SK-N-DZ (cell line): ENCODE data around the gene GSTT4.
"Not testable (repeated sequence)": the region's sequence is repeated elsewhere in the genome, so short reads cannot be mapped to it uniquely, and the experiment has no call there.

ENCODE experiments used
- DNase-seq: peaks from one replicate; pipeline ENCODE4 v3.0.0-alpha.2; 2015; ENCODE audit warnings: low spot score

Gene GSTT4

GRCh38 chr22:24025475-24025874, 20.2 kb upstream of the GSTT4 start:
- no peak for DNase-seq

GRCh38 chr22:24024354-24024753, 19.1 kb upstream of the GSTT4 start:
- DNase-seq, result no peak

- DNase-seq, result no peak
These were observed 18.0 kb upstream of the GSTT4 start for GRCh38 chr22:24023204-24023789.

- DNase-seq, result no peak
These were observed 16.1 kb upstream of the GSTT4 start for GRCh38 chr22:24021304-24021703.

GRCh38 chr22:24016156-24016555, 10.9 kb upstream of the GSTT4 start:
- DNase-seq, result no peak

- DNase-seq, result no peak
These were observed 6.4 kb upstream of the GSTT4 start for GRCh38 chr22:24011735-24012068.

- DNase-seq, result no peak
These were observed 4.8 kb upstream of the GSTT4 start for GRCh38 chr22:24010018-24010391.

GRCh38 chr22:24009227-24010017, 4.2 kb upstream of the GSTT4 start:
- no peak for DNase-seq

- DNase-seq, result no peak
These were observed 3.4 kb upstream of the GSTT4 start for GRCh38 chr22:24008381-24009226.

- DNase-seq, result no peak
These were observed 2.7 kb upstream of the GSTT4 start for GRCh38 chr22:24008022-24008283.

- no peak for DNase-seq
These were observed 2.2 kb upstream of the GSTT4 start for GRCh38 chr22:24007253-24008021.

GRCh38 chr22:24006914-24007214, 1.6 kb upstream of the GSTT4 start:
- DNase-seq, result no peak

- no peak for DNase-seq
These were observed 1.1 kb upstream of the GSTT4 start for GRCh38 chr22:24006207-24006913.

GRCh38 chr22:24003887-24004286, 1.4 kb downstream of the GSTT4 start:
- no peak for DNase-seq

GRCh38 chr22:24002851-24003250, 2.4 kb downstream of the GSTT4 start:
- DNase-seq, result no peak

- no peak for DNase-seq
These were observed 3.0 kb downstream of the GSTT4 start for GRCh38 chr22:24002272-24002671.

GRCh38 chr22:24001314-24001713, 3.9 kb downstream of the GSTT4 start:
- DNase-seq, result no peak

GRCh38 chr22:23999779-24000178, 5.5 kb downstream of the GSTT4 start:
- not testable (repeated sequence) for DNase-seq

GRCh38 chr22:23997092-23997491, 8.2 kb downstream of the GSTT4 start:
- no peak for DNase-seq

- DNase-seq, result not testable (repeated sequence)
These were observed 11.6 kb downstream of the GSTT4 start for GRCh38 chr22:23993581-23994177.

- DNase-seq, result not testable (repeated sequence)
These were observed 12.2 kb downstream of the GSTT4 start for GRCh38 chr22:23993080-23993479.
